Stimulated activated CD4-positive, alpha-beta T cell treated with anti-CD3 and anti-CD28 coated beads, Interleukin-12 subunit alpha, Interleukin-12 subunit beta, amount 100 ng/mL, for 4 hours (primary cell): ENCODE measurements around the gene ZNF77.
"Not testable (repeated sequence)": the region's sequence is repeated elsewhere in the genome, so short reads cannot be mapped to it uniquely, and the experiment has no call there.

Experiments used
- DNase-seq: peaks from one replicate; pipeline ENCODE4 v3.0.0-alpha.2; 2020

ZNF77 gene

DNA sequence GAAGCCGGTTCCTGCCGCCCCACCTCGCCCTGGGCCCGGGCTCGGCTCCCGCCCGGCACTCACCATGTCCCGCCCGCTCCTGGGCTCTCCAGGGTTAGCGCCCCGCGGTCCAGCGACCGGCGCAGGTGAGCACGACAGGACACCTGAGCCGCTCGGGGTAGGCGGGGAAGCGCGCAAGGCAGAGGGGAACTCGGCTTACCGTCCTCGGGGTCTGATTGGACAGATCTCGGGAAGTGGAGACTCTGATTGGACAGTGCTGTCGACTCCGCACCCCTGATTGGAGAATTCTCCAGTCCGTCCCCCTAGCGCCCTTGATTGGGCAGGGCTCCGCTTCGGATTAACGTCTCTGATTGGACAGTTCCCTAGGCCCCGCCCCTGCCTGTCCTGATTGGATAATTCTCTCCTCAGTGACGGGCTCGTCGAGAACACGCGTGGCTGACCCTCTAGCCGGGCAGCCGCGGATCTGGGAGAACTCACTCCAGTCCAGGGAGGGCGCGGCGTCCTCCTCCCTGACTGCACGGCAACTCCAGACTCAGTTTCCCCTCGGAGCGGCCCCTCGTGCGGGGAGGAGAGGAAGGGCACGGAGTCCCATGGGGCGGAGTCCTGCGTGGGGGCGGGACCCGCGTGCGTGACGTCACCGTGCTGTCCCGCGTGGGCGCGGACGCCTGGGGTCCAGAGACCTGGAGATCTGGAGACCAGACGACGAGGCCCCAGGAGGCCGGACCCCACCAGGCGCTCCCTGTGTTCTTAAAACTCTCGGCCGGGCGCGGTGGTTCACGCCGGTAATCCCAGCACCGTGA is at the start of gene ZNF77:
ZNF77 (minus strand) TSS at position 197 of the 800 bp plus-strand sequence; CDS start at position 66, 131 bp downstream.
- DNase-seq: peak; percentile 98

DNA sequence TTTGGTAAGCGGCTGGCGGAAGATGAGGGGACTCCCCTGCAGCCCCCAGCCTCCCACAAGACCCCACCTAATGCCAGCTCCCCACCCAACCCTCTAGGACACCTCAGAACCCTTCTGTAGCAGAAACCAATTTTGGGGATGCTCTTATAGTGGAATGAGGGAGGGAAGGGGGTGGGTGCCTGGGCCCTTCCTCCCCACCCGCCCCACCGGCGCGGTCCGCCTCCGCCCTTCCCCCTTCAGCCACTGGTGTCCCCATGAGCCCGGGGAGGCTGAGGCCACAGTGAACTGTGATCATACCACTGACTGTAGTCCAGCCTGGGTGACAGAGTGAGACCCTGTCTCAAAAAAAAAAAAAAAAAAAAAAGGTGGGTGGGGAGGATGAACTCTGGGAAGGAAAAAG is 48.8 kb upstream of the ZNF77 start:
- no peak for DNase-seq

DNA sequence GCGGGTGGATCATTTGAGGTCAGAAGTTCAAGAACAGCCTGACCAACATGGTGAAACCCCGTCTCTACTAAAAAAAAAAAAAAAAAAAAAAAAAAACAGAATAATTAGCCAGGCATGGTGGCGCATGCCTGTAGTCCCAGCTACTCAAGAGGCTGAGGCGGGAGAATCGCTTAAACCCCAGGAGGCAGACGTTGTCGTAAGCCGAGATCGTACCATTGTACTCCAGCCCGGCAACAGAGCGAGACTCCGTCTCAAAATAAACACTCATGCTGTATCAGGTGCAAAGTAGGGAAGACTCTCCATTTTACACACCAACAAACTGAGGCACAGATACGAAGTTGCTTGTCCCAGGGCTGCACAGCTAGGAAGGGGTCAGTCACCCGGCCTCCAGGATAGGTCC is 48.2 kb upstream of the ZNF77 start:
- DNase-seq: no peak

DNA sequence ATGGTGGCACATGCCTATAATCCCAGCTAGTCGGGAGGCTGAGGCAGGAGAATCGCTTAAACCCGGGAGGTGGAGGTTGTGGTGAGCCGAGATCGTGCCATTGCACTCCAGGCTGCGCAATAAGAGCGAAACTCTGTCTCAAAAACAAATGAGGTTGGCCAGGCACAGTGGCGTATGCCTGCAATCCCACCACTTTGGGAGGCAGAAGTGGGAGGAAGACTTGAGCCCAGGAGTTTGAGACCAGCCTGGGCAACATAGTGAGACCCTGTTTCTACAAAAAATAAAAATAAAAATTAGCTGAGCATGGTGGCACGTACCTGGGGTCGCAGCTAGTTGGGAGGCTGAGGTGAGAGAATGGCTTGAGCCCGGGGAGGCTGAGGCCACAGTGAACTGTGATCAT is 47.6 kb upstream of the ZNF77 start:
- not testable (repeated sequence) for DNase-seq

DNA sequence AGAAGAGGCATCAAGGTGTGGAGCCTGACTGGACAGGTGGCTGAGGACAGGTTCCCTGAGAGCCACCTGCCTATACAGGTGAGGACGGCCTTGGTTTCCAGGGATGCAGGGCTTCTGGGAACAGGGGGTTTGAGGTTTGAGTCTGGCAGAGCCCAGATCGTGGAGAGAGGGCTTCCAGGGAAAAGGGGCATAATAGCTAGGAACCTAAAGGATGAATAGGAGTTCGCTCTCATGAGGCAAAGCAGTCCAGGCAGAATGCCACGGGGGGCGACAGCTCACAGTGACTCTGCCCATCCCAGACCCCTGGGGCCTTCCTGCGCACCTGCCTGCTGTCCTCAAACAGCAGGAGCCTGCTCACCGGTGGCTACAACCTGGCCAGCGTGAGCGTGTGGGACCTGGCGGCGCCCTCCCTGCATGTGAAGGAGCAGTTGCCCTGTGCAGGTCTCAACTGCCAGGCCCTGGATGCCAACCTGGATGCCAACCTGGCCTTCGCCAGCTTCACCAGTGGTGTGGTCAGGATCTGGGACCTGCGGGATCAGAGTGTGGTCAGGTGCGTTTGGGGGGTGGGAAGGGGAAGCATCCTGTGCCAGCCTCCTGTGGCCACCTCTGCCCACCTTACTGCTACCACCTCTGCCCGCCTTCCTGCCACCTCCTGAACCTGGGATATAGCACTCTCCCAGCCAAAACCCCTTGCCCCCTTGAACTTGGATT is 44.6 kb upstream of the ZNF77 start:
- no peak for DNase-seq

DNA sequence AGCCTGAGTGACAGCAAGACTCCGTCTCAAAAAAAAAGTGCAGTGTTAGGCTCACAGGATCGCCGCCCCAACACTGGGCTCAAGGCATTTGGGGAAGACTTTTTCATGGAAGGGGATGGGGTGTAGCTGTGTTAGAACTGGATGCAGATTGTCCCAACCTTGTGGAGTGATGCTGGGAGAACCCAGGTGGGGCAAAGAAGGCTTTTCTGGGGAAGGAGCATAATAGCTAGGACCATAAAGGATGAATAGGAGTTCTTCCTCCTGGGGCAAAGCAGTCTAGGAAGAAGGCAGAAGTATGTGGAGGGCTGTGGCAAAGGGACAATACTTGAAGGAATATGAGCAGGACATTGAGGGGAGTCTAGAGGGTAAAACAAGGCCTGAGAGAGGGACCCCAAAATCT is 43.8 kb upstream of the ZNF77 start:
- no peak for DNase-seq

DNA sequence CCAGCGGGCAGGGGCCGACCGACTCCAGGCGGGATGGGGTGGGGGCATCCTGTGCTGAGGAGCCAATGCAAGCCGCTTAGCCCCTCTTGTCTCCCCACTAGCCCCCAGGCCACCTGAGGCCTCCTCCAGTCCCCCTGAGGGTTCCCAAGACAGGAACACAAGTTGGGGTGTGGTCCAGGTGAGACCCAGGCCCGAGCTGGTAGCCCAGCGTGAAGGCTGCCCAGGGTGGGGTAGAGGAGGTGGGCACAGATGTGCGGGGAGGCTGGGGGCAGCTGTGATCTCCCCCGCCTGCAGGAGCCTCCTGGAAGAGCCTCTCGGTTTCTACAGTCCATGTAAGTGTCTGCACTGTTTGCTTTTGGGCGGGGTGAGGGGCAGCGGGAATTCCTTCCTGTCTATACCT is 43.0 kb upstream of the ZNF77 start:
- no peak for DNase-seq

DNA sequence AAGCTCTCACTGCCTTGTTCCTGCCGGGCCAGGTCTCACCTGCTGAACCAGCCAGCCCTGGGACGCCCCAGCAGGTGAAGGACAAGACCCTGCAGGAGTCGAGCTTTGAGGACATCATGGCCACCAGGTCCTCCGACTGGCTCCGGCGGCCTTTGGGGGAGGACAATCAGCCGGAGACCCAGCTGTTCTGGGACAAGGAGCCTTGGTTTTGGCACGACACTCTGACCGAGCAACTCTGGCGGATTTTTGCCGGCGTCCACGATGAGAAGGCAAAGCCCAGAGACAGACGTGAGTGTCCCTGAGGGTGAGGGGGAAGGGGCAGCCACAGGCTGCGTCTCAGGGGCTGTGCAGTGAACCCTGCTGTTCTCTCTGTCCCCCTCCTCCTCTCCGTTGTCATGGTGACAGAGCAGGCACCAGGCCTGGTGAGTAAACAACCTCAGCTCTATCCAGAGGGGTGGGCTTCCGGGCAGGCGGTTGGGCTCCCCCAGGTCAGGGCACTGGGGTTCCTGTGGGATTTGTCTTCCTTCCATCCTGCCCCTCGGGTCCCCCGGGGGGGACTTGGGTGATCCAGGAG is 42.3 kb upstream of the ZNF77 start:
- DNase-seq: no peak

DNA sequence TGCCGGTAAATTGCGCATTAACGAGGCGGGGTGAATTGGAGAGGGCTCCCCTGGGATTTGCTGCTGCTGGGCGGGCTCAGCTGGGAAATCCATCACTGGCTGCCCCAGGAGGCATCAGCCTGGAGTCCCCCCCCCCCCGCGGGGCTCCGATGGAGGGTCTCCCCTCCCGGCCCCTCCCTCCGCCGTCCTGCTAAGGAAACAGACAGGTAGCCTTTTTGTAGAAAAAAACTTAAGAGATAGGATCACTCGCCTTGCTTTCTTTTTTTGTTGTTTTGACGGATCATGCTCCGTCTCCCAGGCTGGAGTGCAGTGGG is 39.4 kb upstream of the ZNF77 start:
- DNase-seq: no peak

DNA sequence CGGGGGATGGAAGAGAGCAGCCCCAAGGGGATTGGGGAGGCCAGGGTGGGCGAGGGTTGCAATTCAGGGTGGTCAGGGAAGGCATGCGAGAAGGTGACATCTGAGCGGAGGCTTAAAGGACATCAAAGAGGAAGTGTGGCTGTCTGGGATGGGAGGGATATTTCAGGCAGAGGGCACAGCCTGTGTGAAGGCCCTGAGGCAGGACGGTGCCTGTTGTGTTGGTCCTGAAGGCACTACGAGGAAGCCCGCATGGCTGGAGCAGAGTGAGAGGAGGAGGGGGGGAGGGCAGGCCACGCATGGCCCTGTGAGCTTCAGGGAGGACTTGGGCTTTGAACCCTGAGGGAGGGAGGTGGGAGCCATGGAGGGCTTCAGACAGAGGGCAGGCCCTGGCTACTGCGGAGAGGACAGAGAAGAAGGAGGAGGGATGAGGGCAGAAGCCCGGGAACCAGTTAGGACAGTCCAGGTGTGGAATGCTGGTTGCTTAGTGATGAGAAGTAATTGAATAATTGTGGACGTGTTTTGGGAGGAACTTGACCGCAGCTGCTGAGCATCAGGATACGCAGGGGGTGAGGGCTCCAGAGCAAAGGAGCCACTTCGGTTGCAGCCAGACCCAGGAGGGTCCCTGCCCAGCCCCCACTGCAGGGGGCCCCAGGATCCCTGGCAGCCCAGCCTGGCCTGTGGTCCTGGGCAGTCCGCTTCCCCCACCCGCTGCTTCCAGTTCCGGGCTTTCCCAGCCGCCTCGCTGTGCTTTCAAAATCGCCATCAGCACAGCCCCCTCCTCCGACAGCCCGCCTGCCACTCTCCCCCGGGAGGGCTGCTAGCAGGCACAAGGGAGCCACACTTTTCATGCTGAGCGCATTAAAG is 38.8 kb upstream of the ZNF77 start:
- DNase-seq: no peak

DNA sequence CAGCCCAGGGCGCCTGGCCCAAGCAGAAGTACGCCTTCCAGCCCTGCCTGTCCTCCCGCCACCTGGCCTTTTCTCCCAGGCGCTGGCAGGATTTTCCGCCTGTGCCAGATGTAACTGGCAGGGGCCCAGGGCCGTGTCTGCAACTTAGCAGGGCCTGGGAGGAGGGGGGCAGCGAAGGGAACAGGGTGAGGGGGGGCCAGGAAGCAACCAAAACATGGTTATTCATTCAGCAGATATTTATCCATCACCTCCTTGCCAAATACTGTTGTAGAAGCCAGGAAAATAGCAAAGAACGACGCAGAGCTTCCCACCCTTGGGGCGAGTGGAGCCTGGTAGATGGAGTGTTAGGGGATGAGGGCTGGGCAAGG is 38.2 kb upstream of the ZNF77 start:
- DNase-seq: no peak

DNA sequence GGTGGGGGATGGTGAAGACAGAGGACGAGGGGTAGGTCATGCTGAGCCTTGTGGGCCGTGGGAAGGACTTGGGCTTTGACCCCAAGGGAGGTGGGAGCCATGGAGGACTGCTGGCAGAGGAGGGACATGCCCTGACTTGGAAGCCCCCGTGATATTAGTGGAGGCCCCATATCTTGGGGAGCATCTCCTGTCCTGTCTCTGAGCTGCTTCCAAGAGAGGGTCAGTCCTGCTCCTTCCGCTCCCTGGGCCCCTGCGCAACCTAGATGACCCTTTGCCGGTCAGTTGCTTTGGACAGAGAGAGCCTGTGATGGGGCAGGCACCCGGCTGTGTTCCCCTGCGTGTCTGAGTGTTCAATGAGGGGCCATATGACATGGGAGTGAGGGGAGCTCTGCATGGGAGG is 37.8 kb upstream of the ZNF77 start:
- no peak for DNase-seq

DNA sequence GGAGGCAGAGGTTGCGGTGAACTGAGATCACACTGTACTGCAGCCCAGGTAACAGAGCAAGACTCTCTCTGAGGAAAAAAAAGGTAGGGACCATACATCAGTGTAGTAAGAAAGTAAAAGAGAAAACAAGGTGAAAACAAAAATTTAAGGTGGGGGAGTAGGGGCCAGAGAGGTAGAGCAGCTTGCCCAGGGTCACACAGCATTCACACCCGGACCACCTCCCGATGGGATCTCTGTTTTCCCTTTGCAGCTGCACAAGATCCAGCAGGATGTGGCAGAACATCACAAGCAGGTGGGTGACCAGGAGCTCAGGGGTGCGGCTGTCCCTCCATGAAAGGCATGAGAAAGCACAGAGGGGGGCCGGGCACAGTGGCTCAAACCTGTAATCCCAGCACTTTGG is 37.1 kb upstream of the ZNF77 start:
- DNase-seq: no peak

DNA sequence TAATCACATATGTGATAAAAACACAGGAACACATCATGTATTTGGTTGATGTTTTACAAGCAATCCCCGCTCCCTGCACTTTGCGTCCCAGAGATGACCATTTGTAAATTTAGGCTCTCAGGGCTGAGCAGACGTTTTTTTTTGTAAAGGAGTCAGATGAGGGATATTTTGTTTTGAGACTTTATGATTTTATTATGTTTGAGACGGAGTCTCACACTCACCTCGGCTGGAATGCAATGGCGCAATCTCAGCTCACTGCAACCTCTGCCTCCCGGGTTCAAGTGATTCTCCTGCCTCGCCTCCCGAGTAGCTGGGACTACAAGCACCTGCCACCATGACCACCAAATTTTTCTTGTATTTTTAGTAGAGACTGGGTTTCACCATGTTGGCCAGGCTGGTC is 34.0 kb upstream of the ZNF77 start:
- DNase-seq: no peak

DNA sequence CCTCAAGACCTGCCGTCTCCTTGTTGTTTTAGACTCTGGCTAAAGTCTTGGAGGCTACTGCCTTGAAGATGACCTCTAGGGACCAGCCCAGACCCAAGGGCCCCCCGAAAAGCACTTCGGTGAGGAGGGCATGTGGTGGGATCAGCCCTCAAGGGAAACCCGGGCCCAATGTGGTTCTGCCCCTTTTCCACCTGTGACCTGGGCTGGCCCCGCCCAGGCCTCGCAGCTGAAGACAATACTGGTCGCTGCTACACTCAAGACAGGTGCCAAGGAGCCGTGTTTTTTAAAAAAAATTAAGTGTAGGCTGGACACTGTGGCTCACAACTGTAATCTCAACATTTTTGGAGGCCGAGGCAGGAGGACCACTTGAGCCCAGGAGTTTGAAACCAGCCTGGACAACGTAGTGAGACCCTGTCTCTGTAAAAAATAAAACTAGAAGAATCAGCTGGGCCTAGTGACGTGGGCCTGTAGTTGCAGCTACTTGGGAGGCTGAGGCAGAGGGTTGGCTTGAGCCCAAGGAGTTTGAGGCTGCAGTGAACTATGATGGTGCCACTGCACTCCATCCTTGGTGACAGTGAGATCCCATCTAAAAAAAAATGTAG is 33.5 kb upstream of the ZNF77 start:
- DNase-seq: no peak

DNA sequence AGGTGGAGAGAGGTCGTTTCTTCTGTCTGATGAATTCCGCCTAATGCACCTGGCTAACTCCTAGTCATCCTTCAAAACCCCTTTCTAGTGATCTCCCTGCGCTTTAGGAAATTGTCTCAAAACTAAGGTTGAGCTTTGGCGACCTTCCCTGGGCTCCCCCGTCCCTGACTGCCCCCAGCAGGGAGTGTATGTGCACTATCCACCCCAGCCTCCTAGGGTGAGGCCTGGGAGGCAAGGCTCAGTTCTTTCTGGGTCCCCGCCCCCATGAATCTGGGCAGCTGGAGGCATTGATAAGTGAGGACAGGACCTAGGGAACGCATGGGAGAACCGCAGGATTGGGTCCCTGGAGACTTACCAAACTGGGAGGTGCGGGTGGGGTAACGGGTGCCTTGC is 33.0 kb upstream of the ZNF77 start:
- no peak for DNase-seq

DNA sequence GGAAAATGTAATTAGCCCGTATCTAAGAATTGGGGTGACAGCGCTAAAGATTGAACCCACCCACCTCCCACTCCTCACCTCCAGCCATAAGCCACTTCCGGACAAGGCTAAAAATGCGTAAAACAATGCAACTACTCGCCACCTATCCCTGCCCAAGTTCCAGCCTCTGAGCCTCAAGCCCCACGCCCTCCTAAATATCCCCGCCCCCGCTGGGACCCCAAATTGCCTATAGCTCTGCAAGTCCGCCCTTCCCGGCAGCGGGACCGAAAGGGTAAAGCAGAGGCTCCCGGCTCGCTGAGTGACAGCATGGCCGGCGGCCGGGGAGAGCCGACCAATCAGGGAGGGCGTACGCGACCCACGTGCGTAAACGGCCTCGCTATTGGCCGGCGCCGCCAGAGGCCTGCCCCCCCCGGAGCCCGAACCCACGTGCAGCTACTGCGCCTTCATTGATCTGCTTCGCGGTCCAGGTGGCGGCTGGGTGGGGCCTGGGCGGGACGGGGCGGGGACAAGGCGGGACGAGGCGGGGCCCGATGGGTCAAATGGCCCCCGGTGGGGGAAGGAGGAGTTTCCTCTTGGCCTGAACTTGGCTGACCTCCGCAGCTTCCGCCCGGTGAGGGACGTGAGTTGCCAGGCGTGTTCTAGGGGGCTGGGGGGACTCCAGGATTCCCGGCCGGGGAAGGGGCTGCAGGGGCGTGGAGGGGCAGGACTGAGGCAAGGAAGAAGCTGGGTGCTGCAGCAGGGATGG is 32.4 kb upstream of the ZNF77 start, which contains the start of gene TLE6:
TLE6 (plus strand) TSS at position 564 of the 745 bp plus-strand sequence. CDS start 670 bp downstream, outside the sequence.
- peak; percentile 89 for DNase-seq

DNA sequence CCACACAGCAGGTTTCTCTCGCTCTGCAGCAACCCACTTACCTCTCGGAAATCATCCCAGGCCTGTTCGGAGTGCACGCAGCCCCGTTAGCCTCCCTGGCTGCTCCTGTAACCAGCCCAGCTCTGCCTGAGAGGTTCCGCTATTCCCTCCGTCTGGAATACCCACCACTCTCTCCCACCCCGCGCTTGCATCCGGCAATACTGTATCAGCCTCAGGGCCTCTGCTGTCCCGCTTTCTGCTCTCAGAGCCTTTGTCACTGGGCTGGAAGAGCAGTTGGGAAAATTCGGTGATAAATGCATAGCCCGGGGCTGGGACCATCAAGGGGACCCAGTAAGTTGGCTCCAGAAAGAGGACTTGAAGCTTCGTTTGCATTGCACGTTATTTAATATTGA is 31.8 kb upstream of the ZNF77 start:
- no peak for DNase-seq

DNA sequence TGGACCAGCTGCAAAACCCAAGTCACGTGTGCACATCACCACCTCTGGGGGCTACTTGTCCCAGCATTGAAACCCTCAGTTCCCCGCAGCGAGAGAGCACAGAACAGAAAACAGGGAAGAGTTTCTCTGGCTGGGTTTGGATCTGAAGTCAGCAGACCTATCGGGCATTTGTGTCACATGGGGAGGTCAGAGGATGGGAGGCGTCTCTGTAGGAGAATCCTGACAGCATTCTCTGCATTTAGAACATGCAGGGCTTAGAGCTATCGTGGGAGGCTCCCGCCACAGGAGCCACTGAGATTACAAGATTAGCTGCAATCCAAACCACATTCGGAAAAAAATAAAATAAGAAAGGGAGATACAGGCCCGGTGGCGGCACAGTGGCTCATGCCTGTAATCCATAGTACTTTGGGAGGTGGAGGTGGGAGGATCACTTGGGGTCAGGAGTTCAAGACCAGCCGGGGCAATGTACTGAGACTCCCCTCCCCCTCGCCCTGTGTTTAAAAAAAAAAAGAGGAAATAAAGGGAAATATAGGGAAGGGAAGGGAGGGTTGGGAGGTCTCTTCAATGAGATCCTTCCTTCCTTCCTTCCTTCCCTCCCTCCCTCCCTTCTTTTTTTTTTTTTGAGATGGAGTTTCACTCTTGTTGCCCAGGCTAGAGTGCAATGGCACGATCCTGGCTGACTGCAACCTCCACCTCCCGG is 29.7 kb upstream of the ZNF77 start:
- DNase-seq: no peak

DNA sequence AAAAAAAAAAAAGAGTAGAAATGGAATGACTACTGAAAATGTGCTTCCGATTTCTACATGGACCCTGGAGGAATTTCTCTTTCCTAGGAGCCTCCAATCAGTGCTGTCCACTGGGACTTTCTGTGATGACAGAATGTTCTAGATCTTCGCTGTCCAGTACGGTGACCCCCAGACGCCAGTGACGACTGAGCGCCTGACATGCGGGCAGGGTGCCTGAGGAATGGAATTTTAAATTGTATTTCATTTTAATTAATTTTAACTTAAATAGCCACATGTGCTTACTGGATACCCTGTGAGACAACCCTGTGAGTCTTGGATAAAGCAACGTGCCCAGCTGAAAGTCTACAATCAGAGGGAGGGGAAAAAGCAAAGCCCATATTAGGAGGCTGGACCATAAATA is 28.5 kb upstream of the ZNF77 start:
- DNase-seq: no peak

DNA sequence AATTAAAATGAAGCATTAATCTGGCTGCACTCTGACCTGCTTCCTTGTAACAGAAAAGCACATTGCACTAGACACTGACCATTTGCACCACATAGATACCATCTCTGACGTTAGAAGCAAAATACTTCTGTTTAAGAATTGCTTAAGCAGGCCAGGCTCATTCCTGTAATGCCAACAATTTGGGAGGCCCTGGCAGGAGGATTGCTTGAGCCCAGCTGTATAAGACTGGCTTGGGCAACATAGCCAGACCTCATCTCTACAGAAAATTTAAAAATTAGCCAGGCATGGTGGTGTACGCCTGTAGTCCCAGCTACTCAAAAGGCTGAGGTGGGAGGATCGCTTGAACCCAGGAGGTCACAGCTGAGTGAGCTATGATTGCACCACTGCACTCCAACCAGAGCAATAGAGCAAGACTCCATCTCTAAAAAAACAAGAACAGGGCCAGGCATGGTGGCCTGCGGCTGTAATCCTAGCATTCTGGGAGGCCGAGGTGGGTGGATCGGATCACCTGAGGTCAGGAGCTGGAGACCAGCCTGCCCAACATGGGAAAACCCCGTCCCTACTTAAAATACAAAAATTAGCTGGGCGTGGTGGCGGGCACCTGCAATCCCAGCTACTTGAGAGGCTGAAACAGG is 25.5 kb upstream of the ZNF77 start:
- DNase-seq: no peak
